ENCODE measurements around the gene ZNF280D. TPM values are rescaled to one million over a fixed set of nuclear protein-coding genes. Genes with fewer than 3 reads are reported as not detected.
A peak's percentile ranks its signal among the peaks of the same experiment; 100 is the strongest.

Gene ZNF280D
- total and polyA plus RNA-seq, 2 of the 13 experiments (the other 11 are each of a cell fraction or from before 2014, with no cell fraction given), result 7.1 to 11.9 TPM

GRCh38 chr15:56732135-56732885 lies 999 bp downstream of the ZNF280D start (continued):
- TF ChIP-seq HOMEZ (CRISPR knock-in tag; IDR thresholded peaks at IDR 0.05; ENCODE audit: low read depth) (no peak), SSRP1 (CRISPR knock-in tag; IDR thresholded peaks at IDR 0.05) (no peak), TEF (CRISPR knock-in tag; IDR thresholded peaks at IDR 0.05) (no peak), ZNF101 (CRISPR knock-in tag; IDR thresholded peaks at IDR 0.05; ENCODE audit: borderline replicate concordance, low read depth) (no peak), ZNF652 (CRISPR knock-in tag; IDR thresholded peaks at IDR 0.05; ENCODE audit: borderline replicate concordance, low read depth) (no peak), ZNF282 (IDR thresholded peaks at IDR 0.05; ENCODE audit: partially characterized antibody) (no peak), TOE1 (CRISPR knock-in tag; IDR thresholded peaks at IDR 0.05) (no peak), ZNF609 (CRISPR knock-in tag; IDR thresholded peaks at IDR 0.05; ENCODE audit: borderline replicate concordance) (0 out of 2 replicates have a peak, but pooled peaks have one; percentile 22), ZNF431 (CRISPR knock-in tag; IDR thresholded peaks at IDR 0.05; ENCODE audit: borderline replicate concordance, low read depth) (no peak), ZNF430 (CRISPR knock-in tag; IDR thresholded peaks at IDR 0.05) (no peak), FOXK2 (IDR thresholded peaks at IDR 0.05) (no peak), NR2F6 (IDR thresholded peaks at IDR 0.05) (no peak), NR2F6 (CRISPR knock-in tag; IDR thresholded peaks at IDR 0.05) (0 out of 2 replicates have a peak, but pooled peaks have one; percentile 11), STAT6 (CRISPR knock-in tag; IDR thresholded peaks at IDR 0.05; ENCODE audit: borderline replicate concordance) (no peak), GTF3A (CRISPR knock-in tag; conservative IDR thresholded peaks at IDR 0.05) (no peak), ZNF782 (CRISPR knock-in tag; IDR thresholded peaks at IDR 0.05; ENCODE audit: borderline replicate concordance) (0 out of 2 replicates have a peak, but pooled peaks have one; percentile 42), ZNF878 (CRISPR knock-in tag; IDR thresholded peaks at IDR 0.05) (no peak), PAX8 (CRISPR knock-in tag; IDR thresholded peaks at IDR 0.05; ENCODE audit: borderline replicate concordance) (no peak), DBP (CRISPR knock-in tag; IDR thresholded peaks at IDR 0.05; ENCODE audit: not compliant biosample characterization) (no peak), MIER3 (CRISPR knock-in tag; IDR thresholded peaks at IDR 0.05; ENCODE audit: borderline replicate concordance) (no peak)
